Activated CD8-positive, alpha-beta T cell treated with anti-CD3 and anti-CD28 coated beads for 36 hours (primary cell): ENCODE data around the gene SNRNP40. TPM values are rescaled to one million over a fixed set of nuclear protein-coding genes. Genes with fewer than 3 reads are reported as not detected.

Source experiments
- ATAC-seq: fragments of 200-7000 bp; cut with Tn5 transposase; one replicate; pipeline ENCODE4 v1.10.0; 2021; ENCODE audit warnings: mild to moderate bottlenecking, moderate library complexity
- CTCF ChIA-PET: fragments of 350-600 bp; sonication (Branson Sonifier 250); formaldehyde crosslinking; loops from one replicate; lab custom pipeline; 2021; ENCODE audit warnings: antibody characterized with exemption; lab: Charles Lee
- POLR2A ChIA-PET: fragments of 350-600 bp; sonication (Branson Sonifier 250); formaldehyde crosslinking; loops from one replicate; lab custom pipeline; 2021; ENCODE audit warnings: antibody characterized with exemption; lab: Charles Lee
- DNase-seq: peaks from one replicate; pipeline ENCODE4 v3.0.0-alpha.2; 2020
- H3K27ac Mint-ChIP-seq: one replicate; pipeline ENCODE4 v1.8.0; 2021; ENCODE audit warnings: mild to moderate bottlenecking, mixed read lengths
- H3K27me3 Mint-ChIP-seq: one replicate; pipeline ENCODE4 v1.8.0; 2021; ENCODE audit warnings: mixed read lengths
- H3K36me3 Mint-ChIP-seq: one replicate; pipeline ENCODE4 v1.8.0; 2021; ENCODE audit warnings: low read depth, mixed read lengths
- H3K4me1 Mint-ChIP-seq: one replicate; pipeline ENCODE4 v1.8.0; 2021; ENCODE audit warnings: low read depth, mixed read lengths
- H3K4me3 Mint-ChIP-seq: one replicate; pipeline ENCODE4 v1.8.0; 2021; ENCODE audit warnings: mild to moderate bottlenecking, moderate library complexity, mixed read lengths
- H3K9me3 Mint-ChIP-seq: one replicate; pipeline ENCODE4 v1.8.0; 2021; ENCODE audit warnings: mixed read lengths
- intact Hi-C: fragments of 100-400 bp; cut with micrococcal nuclease; formaldehyde crosslinking; loops from one replicate; pipeline ENCODE4 v1.10.0; 2022
- total RNA-seq, 2 experiments: library from RNA; stranded (reverse); gene quantifications; one replicate each; pipeline ENCODE4 v1.2.3, GENCODE V29; 2021
- TF ChIP-seq, protein P1 (sequence below): fragments of 200-600 bp; IDR thresholded peaks from one replicate; pipeline ENCODE4 v1.8.0; 2022; ENCODE audit warnings: antibody characterized with exemption, mild to moderate bottlenecking

SNRNP40 gene
- total RNA-seq, 2 experiments from 2014 or later: 98.6 to 102 TPM

DNA sequence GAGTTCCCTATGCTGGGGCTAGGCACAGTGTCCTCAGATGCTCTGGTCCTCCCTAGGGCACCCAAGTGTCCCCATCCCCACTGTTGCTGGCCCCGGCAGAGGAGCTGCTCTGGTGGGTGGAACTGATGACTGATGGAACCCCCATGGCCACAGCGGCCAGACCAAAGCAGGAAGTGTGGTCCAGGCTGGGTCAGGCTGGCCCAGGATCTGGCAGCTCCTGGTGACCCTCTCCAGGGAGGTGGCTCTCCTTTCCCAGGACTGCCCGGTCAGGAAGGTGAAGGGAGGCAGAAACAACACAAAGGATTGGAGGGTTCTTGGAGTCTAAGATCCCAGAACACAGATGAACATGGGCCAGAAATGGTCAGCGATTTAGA lies 58.0 kb downstream of the SNRNP40 start:
- intact Hi-C loops: no loop called here
- H3K27me3 Mint-ChIP-seq: peaks cover 50% of the 10 kb centered on the region
- no peaks in the 10 kb centered on the region for H3K9me3 Mint-ChIP-seq
- ChIA-PET CTCF (no interaction called here), POLR2A (interaction anchor here (0.7 to 1.0 kb wide), 2 partner anchors 11 to 183 kb away, joined by 3 read pairs; no protein-coding TSS in a partner anchor)
- H3K27ac Mint-ChIP-seq: no peak overlapping the region
- H3K4me1 Mint-ChIP-seq: peaks cover 10% of the 10 kb centered on the region
- TF ChIP-seq, protein P1, sequence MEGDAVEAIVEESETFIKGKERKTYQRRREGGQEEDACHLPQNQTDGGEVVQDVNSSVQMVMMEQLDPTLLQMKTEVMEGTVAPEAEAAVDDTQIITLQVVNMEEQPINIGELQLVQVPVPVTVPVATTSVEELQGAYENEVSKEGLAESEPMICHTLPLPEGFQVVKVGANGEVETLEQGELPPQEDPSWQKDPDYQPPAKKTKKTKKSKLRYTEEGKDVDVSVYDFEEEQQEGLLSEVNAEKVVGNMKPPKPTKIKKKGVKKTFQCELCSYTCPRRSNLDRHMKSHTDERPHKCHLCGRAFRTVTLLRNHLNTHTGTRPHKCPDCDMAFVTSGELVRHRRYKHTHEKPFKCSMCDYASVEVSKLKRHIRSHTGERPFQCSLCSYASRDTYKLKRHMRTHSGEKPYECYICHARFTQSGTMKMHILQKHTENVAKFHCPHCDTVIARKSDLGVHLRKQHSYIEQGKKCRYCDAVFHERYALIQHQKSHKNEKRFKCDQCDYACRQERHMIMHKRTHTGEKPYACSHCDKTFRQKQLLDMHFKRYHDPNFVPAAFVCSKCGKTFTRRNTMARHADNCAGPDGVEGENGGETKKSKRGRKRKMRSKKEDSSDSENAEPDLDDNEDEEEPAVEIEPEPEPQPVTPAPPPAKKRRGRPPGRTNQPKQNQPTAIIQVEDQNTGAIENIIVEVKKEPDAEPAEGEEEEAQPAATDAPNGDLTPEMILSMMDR: no peak
- no peak overlapping the region for H3K4me3 Mint-ChIP-seq
- DNase-seq (no peak), ATAC-seq (no peak)
- H3K36me3 Mint-ChIP-seq: no peaks in the 10 kb centered on the region

DNA sequence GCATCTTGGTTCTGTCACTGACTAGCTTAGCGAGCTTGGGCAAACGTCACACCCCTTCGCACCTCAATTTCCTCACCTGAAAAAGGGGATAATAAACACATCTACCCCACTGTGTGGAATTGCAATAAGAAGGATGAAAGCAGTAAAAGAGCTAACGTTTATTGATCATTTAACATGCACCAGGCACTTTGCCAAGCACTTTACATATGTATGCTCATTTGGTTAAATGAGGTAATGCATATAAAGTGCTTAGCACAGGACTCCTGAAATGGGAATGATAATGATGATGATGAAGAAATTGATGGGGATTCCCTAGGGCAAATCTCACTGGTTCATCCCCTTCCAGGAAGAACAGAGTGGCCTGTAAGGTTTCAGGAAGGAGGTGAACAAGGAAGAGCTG lies 61.7 kb downstream of the SNRNP40 start:
- no peak for ATAC-seq
- DNase-seq: no peak
- Mint-ChIP-seq H3K27me3 (peaks cover 38% of the 10 kb centered on the region), H3K27ac (no peak overlapping the region), H3K9me3 (no peaks in the 10 kb centered on the region), H3K4me3 (no peak overlapping the region), H3K4me1 (peaks cover 10% of the 10 kb centered on the region), H3K36me3 (no peaks in the 10 kb centered on the region)
- TF ChIP-seq, protein P1: no peak
- intact Hi-C loops: no loop called here
- CTCF ChIA-PET: no interaction called here
- POLR2A ChIA-PET: no interaction called here

DNA sequence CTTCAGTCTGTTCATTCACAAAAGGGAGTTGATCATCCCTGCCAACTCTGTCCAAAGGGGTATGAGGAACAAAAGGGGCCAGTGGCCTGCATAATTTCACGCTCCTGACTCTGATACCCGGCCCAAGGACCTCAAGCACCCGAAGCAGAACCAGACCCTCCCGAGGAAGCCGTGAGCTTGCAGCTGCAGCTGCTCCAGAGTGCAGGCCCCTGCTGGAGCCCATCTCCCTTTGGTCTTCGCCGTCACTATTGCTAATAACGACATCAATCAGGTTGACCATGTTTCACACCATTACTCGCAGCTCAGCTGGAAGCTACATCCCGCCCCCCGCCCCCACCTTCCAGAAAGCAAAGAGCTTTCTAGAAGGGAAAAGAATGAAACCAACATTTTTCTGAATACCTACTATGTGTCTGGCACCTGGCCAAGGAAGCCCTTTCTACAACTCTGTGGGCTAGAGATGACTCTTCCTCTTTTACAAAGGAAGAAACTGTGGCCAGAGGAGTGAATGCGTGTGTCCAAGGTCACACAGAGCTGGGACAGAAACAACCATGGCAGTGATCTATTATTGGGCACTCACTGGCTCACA lies 62.4 kb downstream of the SNRNP40 start:
- POLR2A ChIA-PET: no interaction called here
- Mint-ChIP-seq H3K27ac (no peak overlapping the region), H3K27me3 (peaks cover 37% of the 10 kb centered on the region), H3K36me3 (no peaks in the 10 kb centered on the region), H3K9me3 (no peaks in the 10 kb centered on the region), H3K4me3 (no peak overlapping the region), H3K4me1 (peaks cover 9% of the 10 kb centered on the region)
- intact Hi-C loops: no loop called here
- TF ChIP-seq, protein P1: no peak
- DNase-seq (no peak), ATAC-seq (no peak)
- CTCF ChIA-PET: interaction anchor here (1.3 kb wide), 1 partner anchor 15 kb away, joined by 4 read pairs; no protein-coding TSS in a partner anchor

DNA sequence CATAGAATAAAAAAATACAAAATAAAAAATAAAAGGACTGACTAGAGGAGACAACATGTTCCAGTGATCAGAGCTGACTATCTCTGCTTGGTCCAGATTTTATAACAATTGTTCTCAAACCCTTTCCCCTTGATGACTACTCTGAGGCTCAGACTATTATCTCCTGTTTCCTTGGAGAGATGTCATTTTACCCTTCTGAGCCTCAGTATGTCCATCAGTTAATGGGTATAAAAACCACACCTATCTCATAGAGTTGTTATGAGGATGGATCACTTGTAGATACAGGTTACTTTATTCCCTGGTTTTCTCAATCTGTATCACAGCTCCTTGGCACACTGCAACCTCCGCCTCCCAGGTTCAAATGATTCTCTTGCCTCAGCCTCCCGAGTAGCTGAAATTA lies 63.9 kb downstream of the SNRNP40 start:
- ATAC-seq: no peak

DNA sequence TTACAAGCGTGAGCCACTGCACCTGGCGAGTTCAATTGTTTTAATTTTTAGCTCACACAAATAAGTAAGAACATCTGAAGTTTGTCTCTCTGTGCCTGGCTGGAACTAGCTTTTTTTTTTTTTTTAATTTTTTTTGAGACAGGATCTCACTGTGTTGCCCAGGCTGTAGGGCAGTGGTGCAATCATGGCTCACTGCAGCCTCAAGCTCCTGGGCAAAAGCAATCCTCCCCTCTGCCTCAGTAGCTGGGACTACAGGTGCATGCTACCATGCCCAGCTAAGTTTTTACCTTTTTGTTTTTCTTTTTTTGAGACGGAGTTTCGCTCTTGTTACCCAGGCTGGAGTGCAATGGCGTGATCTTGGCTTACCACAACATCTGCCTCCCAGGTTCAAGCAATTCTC lies 64.8 kb downstream of the SNRNP40 start:
- Mint-ChIP-seq H3K9me3 (no peaks in the 10 kb centered on the region), H3K27me3 (peaks cover 18% of the 10 kb centered on the region), H3K36me3 (no peaks in the 10 kb centered on the region), H3K4me1 (no peaks in the 10 kb centered on the region), H3K4me3 (no peak overlapping the region), H3K27ac (no peak overlapping the region)
- ATAC-seq: no peak
- ChIA-PET CTCF (no interaction called here), POLR2A (no interaction called here)
- no peak for DNase-seq
- intact Hi-C loops: no loop called here
- TF ChIP-seq, protein P1: no peak

More for the DNA sequence above, 63.9 kb downstream of the SNRNP40 start:
- H3K27ac Mint-ChIP-seq: no peak overlapping the region
- no peak for DNase-seq
- ChIA-PET POLR2A (no interaction called here), CTCF (interaction anchor here (1.1 kb wide), 1 partner anchor 430 kb away, joined by 4 read pairs; no protein-coding TSS in a partner anchor)
- no peaks in the 10 kb centered on the region for H3K9me3 Mint-ChIP-seq
- no peaks in the 10 kb centered on the region for H3K36me3 Mint-ChIP-seq
- intact Hi-C loops: no loop called here
- no peak overlapping the region for H3K4me3 Mint-ChIP-seq
- TF ChIP-seq, protein P1: no peak
- H3K27me3 Mint-ChIP-seq: peaks cover 23% of the 10 kb centered on the region
- H3K4me1 Mint-ChIP-seq: no peaks in the 10 kb centered on the region
